Thyroid gland (tissue), 4 donors: ENCODE results near the gene PRPF40B. TPM values are rescaled to one million over a fixed set of nuclear protein-coding genes. Genes with fewer than 3 reads are reported as not detected.

Experiments used
- DNase-seq, 2 donors: peaks; one replicate each; pipeline ENCODE4 v3.0.0-alpha.2; 2019
- H3K27ac ChIP-seq, 3 donors: fragments of 200-600 bp; sonication (generic); 1 replicate in 2 of 3; 2 replicates in 1 of 3; pipeline ENCODE4 v1.5.1; 2016 to 2019; ENCODE audit warnings: mild to moderate bottlenecking in 1 of 3, moderate library complexity in 1 of 3
- H3K27me3 ChIP-seq: fragments of 200-600 bp; sonication (generic); one replicate; pipeline ENCODE4 v1.5.1; 2019
- H3K36me3 ChIP-seq, 2 donors: fragments of 200-600 bp; sonication (generic); one replicate each; pipeline ENCODE4 v1.5.1; 2016 to 2019
- H3K4me1 ChIP-seq, 2 donors: fragments of 200-600 bp; sonication (generic); one replicate each; pipeline ENCODE4 v1.5.1; 2017 to 2019
- H3K4me3 ChIP-seq, 3 donors: fragments of 200-600 bp; sonication (generic); replicated peaks in 1 of 3; 1 replicate in 2 of 3; 2 replicates in 1 of 3; pipeline ENCODE4 v1.5.1; 2016; ENCODE audit warnings: mild to moderate bottlenecking in 1 of 3
- H3K9me3 ChIP-seq: fragments of 200-600 bp; sonication (generic); one replicate; pipeline ENCODE4 v1.5.1; 2017
- CTCF ChIP-seq, 6 experiments: fragments of 200-600 bp in 3 of 6; fragments of 450-650 bp in 3 of 6; sonication (generic) in 3 of 6; IDR thresholded peaks; one replicate each; pipeline ENCODE4 v1.5.1; 2016 to 2019; ENCODE audit warnings: antibody characterized with exemption in 6 of 6, mild to moderate bottlenecking in 2 of 6, inconsistent platforms in 1 of 6, moderate library complexity in 1 of 6
- POLR2A ChIP-seq, 2 donors: fragments of 450-650 bp; IDR thresholded peaks; one replicate each; pipeline ENCODE4 v1.6.1; 2017; ENCODE audit warnings: antibody characterized with exemption in 2 of 2, mild to moderate bottlenecking in 2 of 2, moderate library complexity in 1 of 2
- WGBS, 2 donors: methylation state at CpG; one replicate each; pipeline ENCODE4 v1.1.5; 2017; 5-methylcytosine and 5-hydroxymethylcytosine counted together
- intact Hi-C: fragments of 100-400 bp; cut with DNase I; formaldehyde crosslinking; loops from one replicate; pipeline ENCODE4 v1.15.1; 2023
- total RNA-seq, 4 donors: library from RNA; depleted of rRNA; stranded (reverse); fragments of >200 nt; gene quantifications; one replicate each; pipeline ENCODE4 v1.2.3, GENCODE V29; 2016

PRPF40B gene
- total RNA-seq, 4 donors from 2014 or later, result 29.5 to 39.7 (median 34.4) TPM

- intact Hi-C loops, result no loop called here
- H3K4me3 ChIP-seq, result no peak overlapping the region
- peaks cover 0 to 3% of the 10 kb centered on the region in 2 donors for H3K36me3 ChIP-seq
- 56 to 66% methylated on average over 1 of the region's 1 CpG for WGBS, 2 donors
- no peak for DNase-seq
- no peaks in the 10 kb centered on the region for H3K27me3 ChIP-seq
- H3K27ac ChIP-seq, result no peak overlapping the region
- H3K9me3 ChIP-seq, result no peaks in the 10 kb centered on the region
- TF ChIP-seq CTCF (IDR thresholded peaks at IDR 0.05), result no peak
- no peak for TF ChIP-seq POLR2A (IDR thresholded peaks at IDR 0.05)
- H3K4me1 ChIP-seq, result peaks cover 13 to 22% of the 10 kb centered on the region in 2 donors
Observed at GRCh38 chr12:49582201-49582600, 41.2 kb upstream of the PRPF40B start.

- 21 to 36% methylated on average over 4 of the region's 4 CpGs for WGBS, 2 donors
- peak overlapping the region in 2 of 3 donors; percentile 5 to 46 for H3K27ac ChIP-seq
- no peak overlapping the region for H3K4me3 ChIP-seq
- DNase-seq, result peak; percentile 48 to 63
- peaks cover 13 to 22% of the 10 kb centered on the region in 2 donors for H3K4me1 ChIP-seq
- intact Hi-C loops, result no loop called here
- no peaks in the 10 kb centered on the region for H3K27me3 ChIP-seq
- TF ChIP-seq POLR2A (IDR thresholded peaks at IDR 0.05), result no peak
- TF ChIP-seq CTCF (IDR thresholded peaks at IDR 0.05), result no peak
- H3K9me3 ChIP-seq, result no peaks in the 10 kb centered on the region
- peaks cover 0 to 3% of the 10 kb centered on the region in 2 donors for H3K36me3 ChIP-seq
Observed at GRCh38 chr12:49582850-49583249, 40.5 kb upstream of the PRPF40B start.

GRCh38 chr12:49583366-49584094, 39.8 kb upstream of the PRPF40B start:
- peaks cover 0 to 3% of the 10 kb centered on the region in 2 donors for H3K36me3 ChIP-seq
- peaks cover 13 to 22% of the 10 kb centered on the region in 2 donors for H3K4me1 ChIP-seq
- intact Hi-C loops, result no loop called here
- no peaks in the 10 kb centered on the region for H3K9me3 ChIP-seq
- TF ChIP-seq POLR2A (IDR thresholded peaks at IDR 0.05) (no peak), CTCF (IDR thresholded peaks at IDR 0.05) (no peak)
- H3K27me3 ChIP-seq, result no peaks in the 10 kb centered on the region
- DNase-seq, result no peak
- WGBS, 2 donors, result 82 to 86% methylated on average over 13 of the region's 13 CpGs
- peak overlapping the region in 2 of 3 donors; percentile 5 to 46 for H3K27ac ChIP-seq
- no peak overlapping the region for H3K4me3 ChIP-seq

- intact Hi-C loops, result no loop called here
- peaks cover 13 to 22% of the 10 kb centered on the region in 2 donors for H3K4me1 ChIP-seq
Observed at GRCh38 chr12:49584591-49584990, 38.8 kb upstream of the PRPF40B start.

More at GRCh38 chr12:49584591-49584990, 38.8 kb upstream of the PRPF40B start:
- TF ChIP-seq POLR2A (IDR thresholded peaks at IDR 0.05), result no peak
- no peak for TF ChIP-seq CTCF (IDR thresholded peaks at IDR 0.05)
- Histone ChIP-seq H3K27ac (no peak overlapping the region), H3K36me3 (peaks cover 0 to 3% of the 10 kb centered on the region in 2 donors), H3K9me3 (no peaks in the 10 kb centered on the region), H3K4me3 (no peak overlapping the region), H3K27me3 (no peaks in the 10 kb centered on the region)
- WGBS, 2 donors, result 75 to 80% methylated on average over 7 of the region's 7 CpGs
- DNase-seq, result no peak
